Measurements from ENCODE around the gene KYNU.
"Not testable (repeated sequence)": the region's sequence is repeated elsewhere in the genome, so short reads cannot be mapped to it uniquely, and the experiment has no call there.

Gene KYNU

GRCh38 chr2:143029141-143029540 lies 151.7 kb downstream of the KYNU start:
- ATAC-seq, result no peak
- DNase-seq, result no peak

- ATAC-seq (no peak), DNase-seq (no peak)
These were observed 152.7 kb downstream of the KYNU start for GRCh38 chr2:143030127-143030526.

- DNase-seq (peak; percentile 42), ATAC-seq (peak; percentile 87)
These were observed 157.0 kb downstream of the KYNU start for GRCh38 chr2:143034292-143035074.

GRCh38 chr2:143051465-143051864 lies 174.0 kb downstream of the KYNU start:
- DNase-seq (no peak), ATAC-seq (peak; percentile 46)

GRCh38 chr2:143053437-143053836 lies 176.0 kb downstream of the KYNU start:
- not testable (repeated sequence) for ATAC-seq, DNase-seq

- ATAC-seq (no peak), DNase-seq (no peak)
These were observed 179.1 kb downstream of the KYNU start for GRCh38 chr2:143056550-143056949.

GRCh38 chr2:143058851-143059250 lies 181.4 kb downstream of the KYNU start:
- ATAC-seq (no peak), DNase-seq (no peak)

- ATAC-seq (no peak), DNase-seq (no peak)
These were observed 186.2 kb downstream of the KYNU start for GRCh38 chr2:143063612-143064200.

GRCh38 chr2:143068094-143068493 lies 190.6 kb downstream of the KYNU start:
- DNase-seq, result no peak
- ATAC-seq, result no peak

- ATAC-seq (no peak), DNase-seq (no peak)
These were observed 191.0 kb downstream of the KYNU start for GRCh38 chr2:143068509-143068908.

- DNase-seq, result no peak
- no peak for ATAC-seq
These were observed 193.2 kb downstream of the KYNU start for GRCh38 chr2:143070704-143071103.

- DNase-seq, result no peak
- no peak for ATAC-seq
These were observed 193.9 kb downstream of the KYNU start for GRCh38 chr2:143071185-143071876.

GRCh38 chr2:143074913-143075312 lies 197.4 kb downstream of the KYNU start:
- not testable (repeated sequence) for ATAC-seq, DNase-seq

GRCh38 chr2:143075711-143076110 lies 198.2 kb downstream of the KYNU start:
- DNase-seq (no peak), ATAC-seq (no peak)

- ATAC-seq (no peak), DNase-seq (no peak)
These were observed 200.6 kb downstream of the KYNU start for GRCh38 chr2:143078104-143078503.

- DNase-seq (no peak), ATAC-seq (no peak)
These were observed 204.2 kb downstream of the KYNU start for GRCh38 chr2:143081616-143082015.

GRCh38 chr2:143083636-143084035 lies 206.2 kb downstream of the KYNU start:
- peak; percentile 76 for ATAC-seq
- DNase-seq, result no peak

- DNase-seq, result no peak
- ATAC-seq, result no peak
These were observed 207.0 kb downstream of the KYNU start for GRCh38 chr2:143084462-143084861.

- no peak for ATAC-seq
- no peak for DNase-seq
These were observed 207.8 kb downstream of the KYNU start for GRCh38 chr2:143085125-143085784.

- DNase-seq, result no peak
- peak; percentile 42 for ATAC-seq
These were observed 209.6 kb downstream of the KYNU start for GRCh38 chr2:143087033-143087432.

- no peak for ATAC-seq
- DNase-seq, result no peak
These were observed 210.9 kb downstream of the KYNU start for GRCh38 chr2:143088388-143088787.

- DNase-seq, ATAC-seq: not testable (repeated sequence)
These were observed 212.1 kb downstream of the KYNU start for GRCh38 chr2:143089520-143089919.

Data from stimulated activated naive CD8-positive, alpha-beta T cell treated with anti-CD3 and anti-CD28 coated beads, Interleukin-15, Interleukin-2, amounts not matched to agents 100 U/mL and 50 U/mL, for 24 hours (primary cell).